Brain microvascular endothelial cell (primary cell): ENCODE measurements around the gene TEKT2.

Experiments used
- DNase-seq: peaks from one replicate; pipeline ENCODE4 v3.0.0-alpha.2; 2020
- H3K27ac ChIP-seq: fragments of 250-450 bp; sonication (Bioruptor Pico); 2 replicates; pipeline ENCODE4 v1.5.1; 2020; ENCODE audit warnings: mild to moderate bottlenecking, moderate library complexity
- H3K27me3 ChIP-seq: fragments of 250-450 bp; sonication (Bioruptor Pico); replicated peaks from 2 replicates; pipeline ENCODE4 v1.5.1; 2020; ENCODE audit warnings: mild to moderate bottlenecking
- H3K36me3 ChIP-seq: fragments of 250-450 bp; sonication (Bioruptor Pico); replicated peaks from 2 replicates; pipeline ENCODE4 v1.5.1; 2020; ENCODE audit warnings: mild to moderate bottlenecking
- H3K4me3 ChIP-seq: 2 replicates; pipeline ENCODE4 v1.5.1; 2011; ENCODE audit warnings: low read depth, mild to moderate bottlenecking, control low read depth, low read length, moderate library complexity
- CTCF ChIP-seq: IDR thresholded peaks from 2 replicates; pipeline ENCODE4 v1.5.1; 2011; ENCODE audit warnings: low read depth, mild to moderate bottlenecking, moderate library complexity, low read length, control low read depth, inconsistent platforms; ENCODE audit errors: missing control alignments
- in situ Hi-C: cut with HindIII; loops from 2 replicates; pipeline ENCODE4 v1.10.0; 2017; ENCODE audit warnings: low sequenced_read_pairs, low pct_ligation_motif_present

The TEKT2 gene

GRCh38 chr1:36100376-36100775 lies 16.5 kb downstream of the TEKT2 start:
- Histone ChIP-seq H3K36me3 (no peaks in the 10 kb centered on the region), H3K4me3 (no peak overlapping the region), H3K27ac (no peak overlapping the region), H3K27me3 (no peaks in the 10 kb centered on the region)
- in situ Hi-C loops: no loop called here
- DNase-seq: no peak
- no peak for TF ChIP-seq CTCF

DNA sequence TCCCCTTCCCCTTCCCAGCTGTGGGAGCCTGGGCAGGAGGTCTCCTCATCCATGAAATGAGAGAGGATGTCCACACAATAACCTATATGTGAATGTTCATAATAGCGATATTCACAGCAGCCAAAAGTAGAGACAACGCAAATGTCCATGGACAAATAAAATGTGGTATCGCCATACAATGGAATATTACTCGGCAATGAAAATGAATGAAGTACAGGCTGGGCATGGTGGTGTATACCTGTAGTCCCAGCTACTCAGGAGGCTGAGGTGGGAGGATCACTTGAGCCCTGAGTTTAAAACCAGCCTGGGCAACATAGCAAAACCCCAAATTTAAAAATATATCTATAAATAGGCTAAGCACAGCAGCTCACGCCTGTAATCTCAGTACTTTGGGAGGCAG lies 17.7 kb downstream of the TEKT2 start:
- no peak for DNase-seq
- Histone ChIP-seq H3K4me3 (no peak overlapping the region), H3K27ac (no peak overlapping the region), H3K27me3 (no peaks in the 10 kb centered on the region), H3K36me3 (no peaks in the 10 kb centered on the region)
- in situ Hi-C loops: no loop called here
- TF ChIP-seq CTCF: no peak

DNA sequence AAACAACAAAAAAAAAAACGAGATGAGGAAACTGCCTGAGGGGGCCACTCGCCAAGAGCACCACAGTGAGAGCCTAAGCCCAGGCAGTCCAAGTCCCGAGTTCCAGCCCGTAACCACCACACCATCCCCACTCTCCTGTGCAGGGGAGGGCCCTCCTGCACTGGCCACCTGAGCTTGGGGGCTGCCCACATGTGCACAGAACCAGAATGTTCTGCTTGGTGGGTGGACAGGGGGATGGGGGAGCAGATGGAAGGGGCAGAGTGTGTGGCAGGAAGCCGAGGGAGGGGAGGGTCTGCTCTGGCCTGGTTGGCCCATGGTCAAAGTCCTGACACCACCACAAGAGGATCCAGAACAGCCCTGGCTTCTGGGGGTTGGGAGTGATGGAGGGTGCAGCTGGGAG lies 22.4 kb downstream of the TEKT2 start:
- no peaks in the 10 kb centered on the region for H3K36me3 ChIP-seq
- H3K27ac ChIP-seq: no peak overlapping the region
- in situ Hi-C loops: no loop called here
- no peaks in the 10 kb centered on the region for H3K27me3 ChIP-seq
- no peak for TF ChIP-seq CTCF
- H3K4me3 ChIP-seq: no peak overlapping the region
- no peak for DNase-seq

- no peak for TF ChIP-seq CTCF
- no peak overlapping the region for H3K4me3 ChIP-seq
- H3K27me3 ChIP-seq: no peaks in the 10 kb centered on the region
- H3K36me3 ChIP-seq: no peaks in the 10 kb centered on the region
- in situ Hi-C loops: no loop called here
- H3K27ac ChIP-seq: no peak overlapping the region
- no peak for DNase-seq
Measured at GRCh38 chr1:36107394-36107793, 23.5 kb downstream of the TEKT2 start.

DNA sequence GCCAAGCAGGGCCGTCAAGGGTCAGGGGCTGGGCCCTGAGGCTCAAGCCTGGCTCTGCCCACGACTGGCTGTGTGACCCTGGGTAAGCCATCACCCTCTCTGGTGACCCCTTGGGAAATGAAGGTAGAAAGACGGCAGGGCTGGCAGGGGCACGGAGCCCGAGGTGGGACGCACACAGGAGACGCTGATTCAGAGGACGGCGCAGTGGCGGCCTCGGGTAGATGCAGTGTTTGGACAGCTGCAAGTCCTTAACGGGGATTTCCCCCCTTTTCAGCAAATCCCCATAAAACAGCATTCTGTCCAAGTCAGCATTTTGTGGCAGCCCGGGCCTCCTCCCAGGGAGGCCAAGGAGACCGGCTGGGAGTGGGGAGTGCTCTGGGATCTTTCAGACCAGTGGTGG lies 24.4 kb downstream of the TEKT2 start:
- in situ Hi-C loops: no loop called here
- peak overlapping the region; percentile 62 for H3K27ac ChIP-seq
- no peak for TF ChIP-seq CTCF
- no peaks in the 10 kb centered on the region for H3K36me3 ChIP-seq
- H3K27me3 ChIP-seq: no peaks in the 10 kb centered on the region
- DNase-seq: peak; percentile 67
- no peak overlapping the region for H3K4me3 ChIP-seq

DNA sequence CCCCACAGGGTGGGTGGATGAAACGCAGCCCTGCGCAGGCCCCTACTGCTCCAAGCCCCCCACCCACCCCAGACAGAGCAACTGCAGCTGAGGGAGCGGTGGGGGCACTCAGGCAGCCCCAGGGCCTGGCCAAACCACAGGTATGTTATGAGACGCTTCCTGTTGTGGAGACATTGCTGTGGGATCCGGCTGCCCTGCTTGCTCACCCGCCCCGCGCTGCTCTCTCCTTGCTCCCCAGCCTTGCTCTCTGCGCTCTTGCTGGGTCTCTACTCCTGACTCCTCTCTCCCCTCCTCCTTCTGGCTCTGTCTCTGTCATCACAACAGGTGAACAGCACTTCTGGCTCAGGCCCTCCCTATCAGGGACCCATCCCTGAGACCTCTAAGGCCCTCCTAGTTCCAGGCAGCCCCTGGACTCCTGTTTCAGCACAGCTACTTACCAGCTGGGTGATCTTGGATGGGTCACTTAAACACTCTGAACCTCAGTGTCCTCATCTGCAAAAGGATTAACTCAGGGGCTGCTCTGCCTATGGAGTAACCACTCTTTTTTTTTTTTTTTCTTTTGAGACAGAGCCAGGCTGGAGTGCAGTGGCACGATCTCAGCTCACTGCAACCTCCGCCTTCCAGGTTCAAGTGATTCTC lies 25.3 kb downstream of the TEKT2 start:
- DNase-seq: peak; percentile 85
- no peak for TF ChIP-seq CTCF
- H3K4me3 ChIP-seq: no peak overlapping the region
- in situ Hi-C loops: no loop called here
- no peaks in the 10 kb centered on the region for H3K27me3 ChIP-seq
- peak overlapping the region; percentile 62 for H3K27ac ChIP-seq
- no peaks in the 10 kb centered on the region for H3K36me3 ChIP-seq
